Upper lobe of left lung (tissue), 4 donors: ENCODE results near the gene UBALD1.

Source experiments
- EP300 ChIP-seq, 4 donors: sonication (generic); formaldehyde crosslinking; IDR thresholded peaks; one replicate each; pipeline ENCODE4 v1.5.1; 2017; ENCODE audit warnings: antibody characterized with exemption in 4 of 4, control low read depth in 2 of 4
- POLR2AphosphoS5 ChIP-seq, 2 donors: sonication (generic); formaldehyde crosslinking; IDR thresholded peaks; one replicate each; pipeline ENCODE4 v1.5.1; 2017; ENCODE audit warnings: antibody characterized with exemption in 2 of 2
- TF ChIP-seq, protein P1 (sequence below), 6 experiments: fragments of 450-650 bp in 4 of 6; fragments of 200-600 bp in 2 of 6; sonication (generic) in 2 of 6; IDR thresholded peaks; one replicate each; pipeline ENCODE4 v1.5.1; 2016 to 2019; ENCODE audit warnings: antibody characterized with exemption in 6 of 6

DNA sequence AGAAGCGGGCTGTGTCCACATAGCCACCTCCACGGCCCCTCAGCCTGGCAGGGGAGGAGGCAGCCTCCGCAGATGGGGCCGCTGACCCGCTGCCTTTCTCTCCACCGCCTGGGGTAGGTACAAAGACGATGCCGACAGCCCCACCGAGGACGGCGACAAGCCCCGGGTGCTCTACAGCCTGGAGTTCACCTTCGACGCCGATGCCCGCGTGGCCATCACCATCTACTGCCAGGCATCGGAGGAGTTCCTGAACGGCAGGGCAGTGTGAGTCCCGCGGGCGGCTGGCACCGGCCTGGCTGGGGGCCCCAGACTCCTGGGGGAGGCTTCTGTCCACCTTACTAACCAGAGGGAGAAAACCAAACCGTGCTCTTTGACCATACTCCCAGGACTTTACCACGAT is 37.9 kb upstream of the UBALD1 start:
- TF ChIP-seq, protein P1, sequence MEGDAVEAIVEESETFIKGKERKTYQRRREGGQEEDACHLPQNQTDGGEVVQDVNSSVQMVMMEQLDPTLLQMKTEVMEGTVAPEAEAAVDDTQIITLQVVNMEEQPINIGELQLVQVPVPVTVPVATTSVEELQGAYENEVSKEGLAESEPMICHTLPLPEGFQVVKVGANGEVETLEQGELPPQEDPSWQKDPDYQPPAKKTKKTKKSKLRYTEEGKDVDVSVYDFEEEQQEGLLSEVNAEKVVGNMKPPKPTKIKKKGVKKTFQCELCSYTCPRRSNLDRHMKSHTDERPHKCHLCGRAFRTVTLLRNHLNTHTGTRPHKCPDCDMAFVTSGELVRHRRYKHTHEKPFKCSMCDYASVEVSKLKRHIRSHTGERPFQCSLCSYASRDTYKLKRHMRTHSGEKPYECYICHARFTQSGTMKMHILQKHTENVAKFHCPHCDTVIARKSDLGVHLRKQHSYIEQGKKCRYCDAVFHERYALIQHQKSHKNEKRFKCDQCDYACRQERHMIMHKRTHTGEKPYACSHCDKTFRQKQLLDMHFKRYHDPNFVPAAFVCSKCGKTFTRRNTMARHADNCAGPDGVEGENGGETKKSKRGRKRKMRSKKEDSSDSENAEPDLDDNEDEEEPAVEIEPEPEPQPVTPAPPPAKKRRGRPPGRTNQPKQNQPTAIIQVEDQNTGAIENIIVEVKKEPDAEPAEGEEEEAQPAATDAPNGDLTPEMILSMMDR (IDR thresholded peaks at IDR 0.05) = no peak
- no peak for TF ChIP-seq POLR2AphosphoS5 (IDR thresholded peaks at IDR 0.05)
- no peak for TF ChIP-seq EP300 (IDR thresholded peaks at IDR 0.05)
